H1 (cell line): ENCODE measurements around the gene DYNC2I2. TPM values are rescaled to one million over a fixed set of nuclear protein-coding genes. Genes with fewer than 3 reads are reported as not detected.

Experiments
- CTCF ChIP-seq, 3 experiments: IDR thresholded peaks; 1 replicate in 2 of 3; 2 replicates in 1 of 3; pipeline versions ENCODE4 v1.5.1 to v1.6.1; 2011; ENCODE audit warnings: low read length in 3 of 3, mild to moderate bottlenecking in 3 of 3, inconsistent platforms in 2 of 3, low read depth in 1 of 3, moderate library complexity in 1 of 3; ENCODE audit not compliant: insufficient read depth in 1 of 3; ENCODE audit errors: control extremely low read depth in 1 of 3
- GABPA ChIP-seq: IDR thresholded peaks from 2 replicates; pipeline ENCODE4 v1.6.1; 2011; ENCODE audit warnings: mild to moderate bottlenecking, low read length, moderate library complexity, borderline replicate concordance; ENCODE audit not compliant: insufficient read depth
- GTF2F1 ChIP-seq: IDR thresholded peaks from 2 replicates; pipeline ENCODE4 v1.6.1; 2012; ENCODE audit warnings: low read depth, low read length, improper control_type of control experiment, borderline replicate concordance
- SIRT6 ChIP-seq: IDR thresholded peaks from one replicate; pipeline ENCODE4 v1.7.1; 2012; ENCODE audit warnings: low read length, inconsistent platforms
- SIX5 ChIP-seq: IDR thresholded peaks from 2 replicates; pipeline ENCODE4 v1.6.1; 2011; ENCODE audit warnings: mild to moderate bottlenecking, low read depth, low read length
- SRF ChIP-seq: IDR thresholded peaks from 2 replicates; pipeline ENCODE4 v1.6.1; 2011; ENCODE audit warnings: mild to moderate bottlenecking, low read depth, low read length, moderate library complexity
- YY1 ChIP-seq: IDR thresholded peaks from 2 replicates; pipeline ENCODE4 v1.6.1; 2011; ENCODE audit warnings: low read depth, mild to moderate bottlenecking, low read length
- polyA plus RNA-seq, 7 experiments: library from polyadenylated mRNA; depleted of rRNA in 3 of 7; stranded (reverse) in 5 of 7; unstranded in 2 of 7; fragments of >200 nt in 5 of 7; fragments of 200-250 nt in 2 of 7; gene quantifications; 1 replicate in 5 of 7; 2 replicates in 1 of 7; 4 replicates in 1 of 7; pipeline versions ENCODE4 v1.2.1 to v1.2.3, GENCODE V29; 2011 to 2013; ENCODE audit warnings: missing spikeins in 2 of 7, mixed read lengths in 2 of 7
- total RNA-seq: library from RNA; stranded (reverse); fragmentation: NEBNext Ultra II Directional; extraction: Animal tissue kit (Norgen Biotek cat#: 25700); gene quantifications from 2 replicates; pipeline ENCODE4 v1.2.1, GENCODE V29; 2021

Gene DYNC2I2
- total and polyA plus RNA-seq, 2 of the 8 experiments (the other 6 are each of a cell fraction or from before 2014, with no cell fraction given) = 58.0 to 78.5 TPM

- TF ChIP-seq CTCF (IDR thresholded peaks at IDR 0.05; ENCODE audit: control extremely low read depth in 1 of 3, insufficient read depth in 1 of 3, low read depth in 1 of 3, low read length in 3 of 3) = no peak
- TF ChIP-seq YY1 = no peak
- TF ChIP-seq GABPA = no peak
- TF ChIP-seq SIRT6 = no peak
- peak; percentile 94 for TF ChIP-seq GTF2F1
- no peak for TF ChIP-seq SRF
- TF ChIP-seq SIX5 = no peak
These were observed 26.9 kb upstream of the DYNC2I2 start (continued) for GRCh38 chr9:128683340-128684064.
